ENCODE results near the gene IRF2BPL. TPM values are rescaled to one million over a fixed set of nuclear protein-coding genes. Genes with fewer than 3 reads are reported as not detected.

The IRF2BPL gene
- total and polyA plus RNA-seq, 4 donors = 9.3 to 52.4 (median 38.6) TPM

GRCh38 chr14:76997257-76997970 is 31.1 kb downstream of the IRF2BPL start:
- Histone ChIP-seq H3K27ac (ENCODE audit: low read depth in 1 of 2, low read length in 1 of 2) (no peak overlapping the region), H3K27me3 (ENCODE audit: control insufficient read depth in 3 of 3, insufficient read depth in 3 of 3, low read length in 2 of 3) (no peaks in the 10 kb centered on the region), H3K36me3 (ENCODE audit: control insufficient read depth in 4 of 4, insufficient read depth in 4 of 4, low read length in 4 of 4) (no peaks in the 10 kb centered on the region), H3K9me3 (ENCODE audit: control insufficient read depth in 4 of 4, insufficient read depth in 3 of 4, low read length in 3 of 4) (no peaks in the 10 kb centered on the region), H3K4me1 (ENCODE audit: control insufficient read depth in 5 of 5, insufficient read depth in 5 of 5, low read length in 5 of 5) (peaks cover 0 to 24% (median 12%) of the 10 kb centered on the region in 5 donors), H3K9ac (ENCODE audit: insufficient read depth in 1 of 2, low read length in 2 of 2) (no peak overlapping the region), H3K4me3 (no peak overlapping the region)
- ATAC-seq (ENCODE audit: insufficient read depth, low FRiP score) (no peak), DNase-seq (no peak)
- TF ChIP-seq CTCF (IDR thresholded peaks at IDR 0.05; ENCODE audit: control extremely low read depth, extremely low read depth) = no peak
- WGBS, 2 donors = 83 to 85% methylated on average over 6 of the region's 6 CpGs

GRCh38 chr14:76996563-76997146 is 31.9 kb downstream of the IRF2BPL start:
- H3K9ac ChIP-seq (ENCODE audit: insufficient read depth in 1 of 2, low read length in 2 of 2) = no peak overlapping the region
- no peak overlapping the region for H3K27ac ChIP-seq (ENCODE audit: low read depth in 1 of 2, low read length in 1 of 2)
- H3K9me3 ChIP-seq (ENCODE audit: control insufficient read depth in 4 of 4, insufficient read depth in 3 of 4, low read length in 3 of 4) = no peaks in the 10 kb centered on the region
- DNase-seq (no peak), ATAC-seq (ENCODE audit: insufficient read depth, low FRiP score) (no peak)
- peaks cover 0 to 24% (median 12%) of the 10 kb centered on the region in 5 donors for H3K4me1 ChIP-seq (ENCODE audit: control insufficient read depth in 5 of 5, insufficient read depth in 5 of 5, low read length in 5 of 5)
- no peaks in the 10 kb centered on the region for H3K36me3 ChIP-seq (ENCODE audit: control insufficient read depth in 4 of 4, insufficient read depth in 4 of 4, low read length in 4 of 4)
- no peak for TF ChIP-seq CTCF (IDR thresholded peaks at IDR 0.05; ENCODE audit: control extremely low read depth, extremely low read depth)
- no peaks in the 10 kb centered on the region for H3K27me3 ChIP-seq (ENCODE audit: control insufficient read depth in 3 of 3, insufficient read depth in 3 of 3, low read length in 2 of 3)
- WGBS, 2 donors = 70 to 93% methylated on average over 2 of the region's 2 CpGs
- H3K4me3 ChIP-seq = no peak overlapping the region

GRCh38 chr14:76995279-76996035 is 33.1 kb downstream of the IRF2BPL start:
- Histone ChIP-seq H3K27me3 (ENCODE audit: control insufficient read depth in 3 of 3, insufficient read depth in 3 of 3, low read length in 2 of 3) (no peaks in the 10 kb centered on the region), H3K4me1 (ENCODE audit: control insufficient read depth in 5 of 5, insufficient read depth in 5 of 5, low read length in 5 of 5) (peaks cover 0 to 15% (median 7%) of the 10 kb centered on the region in 5 donors), H3K36me3 (ENCODE audit: control insufficient read depth in 4 of 4, insufficient read depth in 4 of 4, low read length in 4 of 4) (no peaks in the 10 kb centered on the region), H3K9ac (ENCODE audit: insufficient read depth in 1 of 2, low read length in 2 of 2) (no peak overlapping the region), H3K4me3 (no peak overlapping the region), H3K27ac (ENCODE audit: low read depth in 1 of 2, low read length in 1 of 2) (no peak overlapping the region), H3K9me3 (ENCODE audit: control insufficient read depth in 4 of 4, insufficient read depth in 3 of 4, low read length in 3 of 4) (no peaks in the 10 kb centered on the region)
- ATAC-seq (ENCODE audit: insufficient read depth, low FRiP score) (no peak), DNase-seq (no peak)
- 83 to 94% methylated on average over 4 of the region's 4 CpGs for WGBS, 2 donors
- TF ChIP-seq CTCF (IDR thresholded peaks at IDR 0.05; ENCODE audit: control extremely low read depth, extremely low read depth) = no peak
